ENCODE results near the gene PPP2R5C.

PPP2R5C gene

DNA sequence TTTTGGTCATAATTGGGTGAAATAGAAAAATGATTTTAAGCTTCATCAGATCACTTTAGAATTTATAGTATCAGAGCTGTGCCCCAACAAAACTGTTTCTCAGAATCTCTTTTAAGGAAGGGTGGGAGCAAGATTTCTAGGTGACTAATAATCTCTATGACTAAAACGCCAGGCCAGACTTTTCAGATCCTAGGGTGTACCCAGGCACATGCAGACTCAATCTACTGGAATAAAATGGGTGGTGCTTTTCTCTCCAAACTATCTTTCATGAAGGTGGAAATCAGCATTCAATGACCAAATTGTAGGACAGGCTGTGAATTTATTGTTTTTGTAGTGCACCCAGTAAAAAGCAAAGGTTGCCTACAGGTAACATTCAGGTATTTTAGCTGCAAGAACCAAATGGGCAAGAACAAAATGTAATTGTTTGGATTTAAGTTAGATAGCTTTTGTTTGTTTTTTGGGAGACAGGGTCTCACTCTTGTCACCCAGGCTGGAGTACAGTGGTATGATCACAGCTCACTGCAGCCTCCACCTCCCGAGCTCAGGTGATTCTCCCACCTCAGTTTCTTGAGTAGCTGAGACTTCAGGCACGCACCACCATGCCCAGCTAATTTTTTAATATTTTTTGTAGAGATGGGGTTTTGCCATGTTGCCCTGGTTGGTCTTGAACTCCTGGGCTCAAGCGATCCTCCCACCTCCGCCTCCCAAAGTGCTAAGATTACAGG lies 49.5 kb downstream of the PPP2R5C start:
- Histone ChIP-seq H3K79me2 (ENCODE audit: control insufficient read depth, low read length) (peaks cover 64% of the 10 kb centered on the region), H3K9me3 (ENCODE audit: control insufficient read depth, insufficient read depth, low read length) (no peaks in the 10 kb centered on the region), H3K4me3 (ENCODE audit: low read length) (peak overlapping the region; percentile 75), H3F3A (ENCODE audit: control insufficient read depth, insufficient read depth) (peaks cover 13% of the 10 kb centered on the region; the same call in 1 of the 2 replicates), H4K20me1 (ENCODE audit: control insufficient read depth, insufficient read depth, low read depth, low read length) (peaks cover 22% of the 10 kb centered on the region; the same call in 1 of the 2 replicates), H3K9me2 (replicated peaks; ENCODE audit: control insufficient read depth, low read length) (no peaks in the 10 kb centered on the region), H3K4me1 (ENCODE audit: control insufficient read depth, low read length) (peaks cover 67% of the 10 kb centered on the region), H3K27ac (ENCODE audit: low read depth, low read length) (peak overlapping the region; percentile 88), H3K36me3 (ENCODE audit: control insufficient read depth, low read length) (peaks cover 57% of the 10 kb centered on the region), H3K27me3 (ENCODE audit: control insufficient read depth, low read length) (no peaks in the 10 kb centered on the region), H3K4me2 (ENCODE audit: low read length) (peak overlapping the region; percentile 79)
- TF ChIP-seq, protein P1, sequence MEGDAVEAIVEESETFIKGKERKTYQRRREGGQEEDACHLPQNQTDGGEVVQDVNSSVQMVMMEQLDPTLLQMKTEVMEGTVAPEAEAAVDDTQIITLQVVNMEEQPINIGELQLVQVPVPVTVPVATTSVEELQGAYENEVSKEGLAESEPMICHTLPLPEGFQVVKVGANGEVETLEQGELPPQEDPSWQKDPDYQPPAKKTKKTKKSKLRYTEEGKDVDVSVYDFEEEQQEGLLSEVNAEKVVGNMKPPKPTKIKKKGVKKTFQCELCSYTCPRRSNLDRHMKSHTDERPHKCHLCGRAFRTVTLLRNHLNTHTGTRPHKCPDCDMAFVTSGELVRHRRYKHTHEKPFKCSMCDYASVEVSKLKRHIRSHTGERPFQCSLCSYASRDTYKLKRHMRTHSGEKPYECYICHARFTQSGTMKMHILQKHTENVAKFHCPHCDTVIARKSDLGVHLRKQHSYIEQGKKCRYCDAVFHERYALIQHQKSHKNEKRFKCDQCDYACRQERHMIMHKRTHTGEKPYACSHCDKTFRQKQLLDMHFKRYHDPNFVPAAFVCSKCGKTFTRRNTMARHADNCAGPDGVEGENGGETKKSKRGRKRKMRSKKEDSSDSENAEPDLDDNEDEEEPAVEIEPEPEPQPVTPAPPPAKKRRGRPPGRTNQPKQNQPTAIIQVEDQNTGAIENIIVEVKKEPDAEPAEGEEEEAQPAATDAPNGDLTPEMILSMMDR (IDR thresholded peaks at IDR 0.05; ENCODE audit: low read depth, low read length, poor library complexity, severe bottlenecking) = no peak
- no peak for TF ChIP-seq EZH2phosphoT487 (IDR thresholded peaks at IDR 0.05; ENCODE audit: borderline replicate concordance, low read length)

DNA sequence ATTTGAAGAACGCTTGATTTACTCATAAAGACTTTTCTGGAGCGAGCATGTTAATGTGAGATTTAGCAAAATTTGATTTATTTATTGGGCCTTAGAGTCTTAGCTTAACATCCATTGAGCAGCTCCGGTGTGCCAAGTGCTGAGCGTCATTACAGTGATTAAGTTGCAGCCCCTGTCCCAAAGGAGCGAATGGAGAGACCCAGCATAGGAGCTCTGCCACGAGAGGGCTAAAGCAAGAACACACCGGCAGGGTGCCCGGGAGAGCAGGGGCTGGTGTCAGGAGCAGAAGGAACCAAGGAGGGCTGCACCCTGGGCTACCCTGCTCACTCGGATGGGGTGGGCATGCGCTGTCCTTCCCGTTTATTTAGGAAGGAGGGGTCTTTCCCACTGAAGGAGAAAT lies 50.6 kb downstream of the PPP2R5C start:
- peaks cover 74% of the 10 kb centered on the region for H3K4me1 ChIP-seq (ENCODE audit: control insufficient read depth, low read length)
- H3K36me3 ChIP-seq (ENCODE audit: control insufficient read depth, low read length) = peaks cover 62% of the 10 kb centered on the region
- H3F3A ChIP-seq (ENCODE audit: control insufficient read depth, insufficient read depth) = peaks cover 18% of the 10 kb centered on the region
- peaks cover 22% of the 10 kb centered on the region; the same call in 1 of the 2 replicates for H4K20me1 ChIP-seq (ENCODE audit: control insufficient read depth, insufficient read depth, low read depth, low read length)
- TF ChIP-seq, protein P1 (IDR thresholded peaks at IDR 0.05; ENCODE audit: low read depth, low read length, poor library complexity, severe bottlenecking) = peak; percentile 15
- TF ChIP-seq EZH2phosphoT487 (IDR thresholded peaks at IDR 0.05; ENCODE audit: borderline replicate concordance, low read length) = no peak
- no peaks in the 10 kb centered on the region for H3K27me3 ChIP-seq (ENCODE audit: control insufficient read depth, low read length)
- peak overlapping the region; percentile 75 for H3K4me3 ChIP-seq (ENCODE audit: low read length)
- H3K9me2 ChIP-seq (replicated peaks; ENCODE audit: control insufficient read depth, low read length) = no peaks in the 10 kb centered on the region
- no peaks in the 10 kb centered on the region for H3K9me3 ChIP-seq (ENCODE audit: control insufficient read depth, insufficient read depth, low read length)
- peaks cover 72% of the 10 kb centered on the region for H3K79me2 ChIP-seq (ENCODE audit: control insufficient read depth, low read length)
- peak overlapping the region; percentile 79 for H3K4me2 ChIP-seq (ENCODE audit: low read length)
- H3K27ac ChIP-seq (ENCODE audit: low read depth, low read length) = 0 out of 2 replicates have a peak overlapping the region, but pooled peaks have one; percentile 88

DNA sequence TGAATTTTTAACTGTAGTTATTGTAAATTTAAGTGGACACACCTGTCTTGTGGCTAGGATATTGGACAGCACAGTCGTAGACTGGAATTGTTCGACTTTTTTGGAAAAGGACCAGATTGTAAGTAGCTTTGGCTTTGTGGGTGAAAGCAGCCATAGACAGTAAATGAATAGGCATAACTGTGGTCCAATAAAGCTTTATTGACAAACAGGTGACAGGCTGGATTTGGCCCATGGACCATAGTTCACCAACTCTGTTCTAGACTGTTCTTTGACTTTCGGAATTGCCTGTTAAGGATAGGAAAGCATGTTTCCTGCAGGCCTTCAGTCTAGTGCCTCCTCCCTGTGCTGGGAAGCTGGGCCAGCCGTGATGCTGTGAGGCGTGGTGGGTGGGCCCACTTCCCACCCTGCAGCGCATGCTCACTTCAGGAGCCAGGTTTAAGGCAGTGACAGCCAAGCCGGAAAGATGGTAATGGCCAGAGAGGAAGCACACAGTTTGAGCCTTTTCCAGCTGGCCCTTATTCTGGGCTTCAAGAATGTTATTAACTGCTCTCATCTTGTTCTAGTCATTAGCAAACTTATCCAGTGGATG lies 51.8 kb downstream of the PPP2R5C start:
- Histone ChIP-seq H4K20me1 (ENCODE audit: control insufficient read depth, insufficient read depth, low read depth, low read length) (peaks cover 22% of the 10 kb centered on the region; the same call in 1 of the 2 replicates), H3K9me3 (ENCODE audit: control insufficient read depth, insufficient read depth, low read length) (no peaks in the 10 kb centered on the region), H3F3A (ENCODE audit: control insufficient read depth, insufficient read depth) (peaks cover 14% of the 10 kb centered on the region; the same call in 1 of the 2 replicates), H3K79me2 (ENCODE audit: control insufficient read depth, low read length) (peaks cover 84% of the 10 kb centered on the region), H3K36me3 (ENCODE audit: control insufficient read depth, low read length) (peaks cover 68% of the 10 kb centered on the region), H3K27ac (ENCODE audit: low read depth, low read length) (peak overlapping the region; percentile 28), H3K9me2 (replicated peaks; ENCODE audit: control insufficient read depth, low read length) (no peaks in the 10 kb centered on the region), H3K4me3 (ENCODE audit: low read length) (peak overlapping the region; percentile 75), H3K4me1 (ENCODE audit: control insufficient read depth, low read length) (peaks cover 74% of the 10 kb centered on the region), H3K4me2 (ENCODE audit: low read length) (peak overlapping the region; percentile 79), H3K27me3 (ENCODE audit: control insufficient read depth, low read length) (no peaks in the 10 kb centered on the region)
- TF ChIP-seq EZH2phosphoT487 (IDR thresholded peaks at IDR 0.05; ENCODE audit: borderline replicate concordance, low read length) = no peak
- TF ChIP-seq, protein P1 (IDR thresholded peaks at IDR 0.05; ENCODE audit: low read depth, low read length, poor library complexity, severe bottlenecking) = no peak

All from DOHH2 (cell line).